NT2/D1 (cell line): ENCODE results near the gene NAB1.

Source experiments
- SUZ12 ChIP-seq: IDR thresholded peaks from 2 replicates; pipeline ENCODE4 v1.6.1; 2011; ENCODE audit not compliant: insufficient read length, insufficient read depth; ENCODE audit errors: extremely low read depth
- YY1 ChIP-seq: IDR thresholded peaks from 2 replicates; pipeline ENCODE4 v1.6.1; 2011; ENCODE audit not compliant: insufficient read length, insufficient read depth
- ZNF274 ChIP-seq: IDR thresholded peaks from 2 replicates; pipeline ENCODE4 v1.6.1; 2011; ENCODE audit warnings: mild to moderate bottlenecking, low read depth, low read length

GRCh38 chr2:190711069-190711468, 62.2 kb downstream of the NAB1 start:
- TF ChIP-seq SUZ12 = no peak
- TF ChIP-seq ZNF274 = no peak
- no peak for TF ChIP-seq YY1
